ENCODE data around the gene TIMM10B. TPM values are rescaled to one million over a fixed set of nuclear protein-coding genes. Genes with fewer than 3 reads are reported as not detected.

Gene TIMM10B
- total and polyA plus RNA-seq, 9 of the 15 experiments (the other 6 are each of a cell fraction or from before 2014, with no cell fraction given) = 43.2 to 163 (median 57.0) TPM

DNA sequence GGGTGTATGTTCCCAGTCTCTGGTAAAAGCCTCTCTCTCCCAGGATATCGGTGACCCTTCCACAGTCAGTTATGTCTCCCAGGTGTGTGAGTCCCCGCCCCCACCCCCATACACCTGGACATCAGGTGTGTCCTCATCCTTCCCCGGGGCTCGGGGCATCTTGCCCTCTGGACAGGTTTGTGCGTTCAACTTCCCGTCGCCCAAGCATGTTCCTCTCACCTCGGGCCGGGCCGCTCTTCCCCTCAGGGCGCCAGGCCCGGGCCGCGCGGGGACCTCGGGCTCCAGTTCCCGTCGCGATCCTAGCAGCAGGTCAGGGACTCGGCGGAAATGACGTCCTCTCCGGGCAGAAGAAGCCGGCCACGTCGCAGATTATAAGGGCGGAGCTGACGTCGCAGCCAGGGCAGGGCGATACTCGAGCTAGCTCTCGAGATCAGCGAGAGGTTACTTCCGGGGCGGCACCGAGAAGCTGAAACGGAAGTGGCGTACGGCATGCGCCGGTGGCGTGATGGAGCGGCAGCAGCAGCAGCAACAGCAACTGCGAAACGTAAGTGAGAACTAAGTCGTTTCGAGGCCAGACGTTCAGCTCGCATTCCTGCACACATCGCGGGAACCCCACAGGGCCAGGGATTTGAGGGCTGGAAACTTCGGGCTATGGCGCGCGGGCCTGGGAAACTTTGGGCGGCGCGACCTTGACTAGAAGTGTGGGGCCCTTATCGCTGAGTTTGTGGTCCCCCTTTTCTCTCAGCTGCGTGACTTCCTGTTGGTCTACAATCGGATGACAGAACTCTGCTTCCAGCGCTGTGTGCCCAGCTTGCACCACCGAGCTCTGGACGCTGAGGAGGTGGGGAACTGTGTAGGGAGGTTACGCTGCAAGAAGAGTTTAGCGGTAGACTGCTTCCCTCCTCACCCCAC is at the start of gene TIMM10B, which contains the start of gene ARFIP2 (continued):
- TF ChIP-seq SRSF7 (optimal IDR thresholded peaks at IDR 0.05; ENCODE audit: low read depth, low read length) = no peak
- no peak for TF ChIP-seq SNIP1 (IDR thresholded peaks at IDR 0.05; ENCODE audit: low read depth)
- no peak for TF ChIP-seq SRSF9 (IDR thresholded peaks at IDR 0.05; ENCODE audit: borderline replicate concordance, low read depth, low read length)
- TF ChIP-seq, protein P1, sequence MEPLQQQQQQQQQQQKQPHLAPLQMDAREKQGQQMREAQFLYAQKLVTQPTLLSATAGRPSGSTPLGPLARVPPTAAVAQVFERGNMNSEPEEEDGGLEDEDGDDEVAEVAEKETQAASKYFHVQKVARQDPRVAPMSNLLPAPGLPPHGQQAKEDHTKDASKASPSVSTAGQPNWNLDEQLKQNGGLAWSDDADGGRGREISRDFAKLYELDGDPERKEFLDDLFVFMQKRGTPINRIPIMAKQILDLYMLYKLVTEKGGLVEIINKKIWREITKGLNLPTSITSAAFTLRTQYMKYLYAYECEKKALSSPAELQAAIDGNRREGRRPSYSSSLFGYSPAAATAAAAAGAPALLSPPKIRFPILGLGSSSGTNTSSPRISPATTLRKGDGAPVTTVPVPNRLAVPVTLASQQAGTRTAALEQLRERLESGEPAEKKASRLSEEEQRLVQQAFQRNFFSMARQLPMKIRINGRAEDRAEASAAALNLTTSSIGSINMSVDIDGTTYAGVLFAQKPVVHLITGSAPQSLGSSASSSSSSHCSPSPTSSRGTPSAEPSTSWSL (CRISPR knock-in tag; IDR thresholded peaks at IDR 0.05; ENCODE audit: borderline replicate concordance) = no peak
- TF ChIP-seq, protein P2, sequence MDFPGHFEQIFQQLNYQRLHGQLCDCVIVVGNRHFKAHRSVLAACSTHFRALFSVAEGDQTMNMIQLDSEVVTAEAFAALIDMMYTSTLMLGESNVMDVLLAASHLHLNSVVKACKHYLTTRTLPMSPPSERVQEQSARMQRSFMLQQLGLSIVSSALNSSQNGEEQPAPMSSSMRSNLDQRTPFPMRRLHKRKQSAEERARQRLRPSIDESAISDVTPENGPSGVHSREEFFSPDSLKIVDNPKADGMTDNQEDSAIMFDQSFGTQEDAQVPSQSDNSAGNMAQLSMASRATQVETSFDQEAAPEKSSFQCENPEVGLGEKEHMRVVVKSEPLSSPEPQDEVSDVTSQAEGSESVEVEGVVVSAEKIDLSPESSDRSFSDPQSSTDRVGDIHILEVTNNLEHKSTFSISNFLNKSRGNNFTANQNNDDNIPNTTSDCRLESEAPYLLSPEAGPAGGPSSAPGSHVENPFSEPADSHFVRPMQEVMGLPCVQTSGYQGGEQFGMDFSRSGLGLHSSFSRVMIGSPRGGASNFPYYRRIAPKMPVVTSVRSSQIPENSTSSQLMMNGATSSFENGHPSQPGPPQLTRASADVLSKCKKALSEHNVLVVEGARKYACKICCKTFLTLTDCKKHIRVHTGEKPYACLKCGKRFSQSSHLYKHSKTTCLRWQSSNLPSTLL (IDR thresholded peaks at IDR 0.05) = no peak
- TF ChIP-seq KAT8 (IDR thresholded peaks at IDR 0.05; ENCODE audit: low read depth) = no peak
- no peak for TF ChIP-seq ZNF707 (CRISPR knock-in tag; conservative IDR thresholded peaks at IDR 0.05)
- TF ChIP-seq, protein P3, sequence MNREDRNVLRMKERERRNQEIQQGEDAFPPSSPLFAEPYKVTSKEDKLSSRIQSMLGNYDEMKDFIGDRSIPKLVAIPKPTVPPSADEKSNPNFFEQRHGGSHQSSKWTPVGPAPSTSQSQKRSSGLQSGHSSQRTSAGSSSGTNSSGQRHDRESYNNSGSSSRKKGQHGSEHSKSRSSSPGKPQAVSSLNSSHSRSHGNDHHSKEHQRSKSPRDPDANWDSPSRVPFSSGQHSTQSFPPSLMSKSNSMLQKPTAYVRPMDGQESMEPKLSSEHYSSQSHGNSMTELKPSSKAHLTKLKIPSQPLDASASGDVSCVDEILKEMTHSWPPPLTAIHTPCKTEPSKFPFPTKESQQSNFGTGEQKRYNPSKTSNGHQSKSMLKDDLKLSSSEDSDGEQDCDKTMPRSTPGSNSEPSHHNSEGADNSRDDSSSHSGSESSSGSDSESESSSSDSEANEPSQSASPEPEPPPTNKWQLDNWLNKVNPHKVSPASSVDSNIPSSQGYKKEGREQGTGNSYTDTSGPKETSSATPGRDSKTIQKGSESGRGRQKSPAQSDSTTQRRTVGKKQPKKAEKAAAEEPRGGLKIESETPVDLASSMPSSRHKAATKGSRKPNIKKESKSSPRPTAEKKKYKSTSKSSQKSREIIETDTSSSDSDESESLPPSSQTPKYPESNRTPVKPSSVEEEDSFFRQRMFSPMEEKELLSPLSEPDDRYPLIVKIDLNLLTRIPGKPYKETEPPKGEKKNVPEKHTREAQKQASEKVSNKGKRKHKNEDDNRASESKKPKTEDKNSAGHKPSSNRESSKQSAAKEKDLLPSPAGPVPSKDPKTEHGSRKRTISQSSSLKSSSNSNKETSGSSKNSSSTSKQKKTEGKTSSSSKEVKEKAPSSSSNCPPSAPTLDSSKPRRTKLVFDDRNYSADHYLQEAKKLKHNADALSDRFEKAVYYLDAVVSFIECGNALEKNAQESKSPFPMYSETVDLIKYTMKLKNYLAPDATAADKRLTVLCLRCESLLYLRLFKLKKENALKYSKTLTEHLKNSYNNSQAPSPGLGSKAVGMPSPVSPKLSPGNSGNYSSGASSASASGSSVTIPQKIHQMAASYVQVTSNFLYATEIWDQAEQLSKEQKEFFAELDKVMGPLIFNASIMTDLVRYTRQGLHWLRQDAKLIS (CRISPR knock-in tag; IDR thresholded peaks at IDR 0.05) = no peak
- TF ChIP-seq SOX6 (IDR thresholded peaks at IDR 0.05) = no peak; the same call in none of the 2 replicates
- no peak for TF ChIP-seq SMARCB1 (IDR thresholded peaks at IDR 0.05; ENCODE audit: insufficient read length, low read depth)
- no peak for TF ChIP-seq TGIF2 (CRISPR knock-in tag; IDR thresholded peaks at IDR 0.05)
- TF ChIP-seq, protein P4, sequence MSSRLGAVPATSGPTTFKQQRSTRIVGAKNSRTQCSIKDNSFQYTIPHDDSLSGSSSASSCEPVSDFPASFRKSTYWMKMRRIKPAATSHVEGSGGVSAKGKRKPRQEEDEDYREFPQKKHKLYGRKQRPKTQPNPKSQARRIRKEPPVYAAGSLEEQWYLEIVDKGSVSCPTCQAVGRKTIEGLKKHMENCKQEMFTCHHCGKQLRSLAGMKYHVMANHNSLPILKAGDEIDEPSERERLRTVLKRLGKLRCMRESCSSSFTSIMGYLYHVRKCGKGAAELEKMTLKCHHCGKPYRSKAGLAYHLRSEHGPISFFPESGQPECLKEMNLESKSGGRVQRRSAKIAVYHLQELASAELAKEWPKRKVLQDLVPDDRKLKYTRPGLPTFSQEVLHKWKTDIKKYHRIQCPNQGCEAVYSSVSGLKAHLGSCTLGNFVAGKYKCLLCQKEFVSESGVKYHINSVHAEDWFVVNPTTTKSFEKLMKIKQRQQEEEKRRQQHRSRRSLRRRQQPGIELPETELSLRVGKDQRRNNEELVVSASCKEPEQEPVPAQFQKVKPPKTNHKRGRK (tag; IDR thresholded peaks at IDR 0.05) = no peak
- TF ChIP-seq POLR2AphosphoS2 (IDR thresholded peaks at IDR 0.05; ENCODE audit: low read length) = no peak
- no peak for TF ChIP-seq WHSC1 (IDR thresholded peaks at IDR 0.05; ENCODE audit: low read length)
- TF ChIP-seq, protein P5, sequence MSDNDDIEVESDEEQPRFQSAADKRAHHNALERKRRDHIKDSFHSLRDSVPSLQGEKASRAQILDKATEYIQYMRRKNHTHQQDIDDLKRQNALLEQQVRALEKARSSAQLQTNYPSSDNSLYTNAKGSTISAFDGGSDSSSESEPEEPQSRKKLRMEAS (CRISPR knock-in tag; IDR thresholded peaks at IDR 0.05) = peak; percentile 56
- TF ChIP-seq GATA2 (CRISPR knock-in tag; IDR thresholded peaks at IDR 0.05) = no peak
- no peak for TF ChIP-seq KLF16 (IDR thresholded peaks at IDR 0.05)
